Measurements from ENCODE around the gene PLXDC2. TPM values are rescaled to one million over a fixed set of nuclear protein-coding genes. Genes with fewer than 3 reads are reported as not detected.

The PLXDC2 gene
- total and polyA plus RNA-seq, 2 experiments from 2014 or later = 13.5 to 19.4 TPM

- TF ChIP-seq ETS1 (IDR thresholded peaks at IDR 0.05) = no peak
- TF ChIP-seq ZNF462 (CRISPR knock-in tag; IDR thresholded peaks at IDR 0.05) = no peak
- TF ChIP-seq, protein P1, sequence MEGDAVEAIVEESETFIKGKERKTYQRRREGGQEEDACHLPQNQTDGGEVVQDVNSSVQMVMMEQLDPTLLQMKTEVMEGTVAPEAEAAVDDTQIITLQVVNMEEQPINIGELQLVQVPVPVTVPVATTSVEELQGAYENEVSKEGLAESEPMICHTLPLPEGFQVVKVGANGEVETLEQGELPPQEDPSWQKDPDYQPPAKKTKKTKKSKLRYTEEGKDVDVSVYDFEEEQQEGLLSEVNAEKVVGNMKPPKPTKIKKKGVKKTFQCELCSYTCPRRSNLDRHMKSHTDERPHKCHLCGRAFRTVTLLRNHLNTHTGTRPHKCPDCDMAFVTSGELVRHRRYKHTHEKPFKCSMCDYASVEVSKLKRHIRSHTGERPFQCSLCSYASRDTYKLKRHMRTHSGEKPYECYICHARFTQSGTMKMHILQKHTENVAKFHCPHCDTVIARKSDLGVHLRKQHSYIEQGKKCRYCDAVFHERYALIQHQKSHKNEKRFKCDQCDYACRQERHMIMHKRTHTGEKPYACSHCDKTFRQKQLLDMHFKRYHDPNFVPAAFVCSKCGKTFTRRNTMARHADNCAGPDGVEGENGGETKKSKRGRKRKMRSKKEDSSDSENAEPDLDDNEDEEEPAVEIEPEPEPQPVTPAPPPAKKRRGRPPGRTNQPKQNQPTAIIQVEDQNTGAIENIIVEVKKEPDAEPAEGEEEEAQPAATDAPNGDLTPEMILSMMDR (conservative IDR thresholded peaks at IDR 0.05; ENCODE audit: low read depth in 2 of 2) = peak in 1 of 2 experiments; percentile 19; a peak in 1 of 4 replicates
- TF ChIP-seq EZH2phosphoT487 (IDR thresholded peaks at IDR 0.05; ENCODE audit: unreplicated experiment) = no peak
- TF ChIP-seq NANOG (IDR thresholded peaks at IDR 0.05; ENCODE audit: borderline replicate concordance) = no peak
- TF ChIP-seq EZH2 (IDR thresholded peaks at IDR 0.05; ENCODE audit: low read depth, unreplicated experiment) = no peak
- H3K4me1 ChIP-seq (ENCODE audit: insufficient read depth) = no peaks in the 10 kb centered on the region
- H2AFZ ChIP-seq = no peak overlapping the region
- H3K36me3 ChIP-seq (ENCODE audit: insufficient read depth) = no peaks in the 10 kb centered on the region
- H3K79me2 ChIP-seq (replicated peaks; ENCODE audit: insufficient read depth) = no peaks in the 10 kb centered on the region
- H3K4me3 Mint-ChIP-seq = no peak overlapping the region
- peaks cover 13% of the 10 kb centered on the region; the same call in 2 of the 3 replicates for H3K36me3 Mint-ChIP-seq (ENCODE audit: low read depth)
- ATAC-seq (no peak), DNase-seq (ENCODE audit: low spot score) (no peak)
- peaks cover 9% of the 10 kb centered on the region; the same call in 2 of the 3 replicates for H3K4me1 Mint-ChIP-seq
- no peaks in the 10 kb centered on the region for H3K9me2 ChIP-seq (ENCODE audit: insufficient read depth)
- H3F3A ChIP-seq (replicated peaks; ENCODE audit: low read depth) = no peaks in the 10 kb centered on the region
- no peaks in the 10 kb centered on the region for H4K20me1 ChIP-seq (replicated peaks; ENCODE audit: insufficient read depth)
- peaks cover 4% of the 10 kb centered on the region for H3K27me3 Mint-ChIP-seq (ENCODE audit: insufficient read depth, low read depth, poor library complexity)
- H3K4me2 ChIP-seq = no peak overlapping the region
- peak overlapping the region; percentile 21; the same call in 1 of the 2 replicates for H3K27ac ChIP-seq (ENCODE audit: low read depth)
- no peaks in the 10 kb centered on the region for H3K27me3 ChIP-seq (ENCODE audit: insufficient read depth)
- H3K9me3 Mint-ChIP-seq = peaks cover 25% of the 10 kb centered on the region
- H3K27ac Mint-ChIP-seq = no peak overlapping the region; the same call in 1 of the 2 replicates
- H3K4me3 ChIP-seq = no peak overlapping the region
Measured at GRCh38 chr10:20289070-20289828, 473.0 kb downstream of the PLXDC2 start.
